Measurements from ENCODE around the gene UCHL3.

DNA sequence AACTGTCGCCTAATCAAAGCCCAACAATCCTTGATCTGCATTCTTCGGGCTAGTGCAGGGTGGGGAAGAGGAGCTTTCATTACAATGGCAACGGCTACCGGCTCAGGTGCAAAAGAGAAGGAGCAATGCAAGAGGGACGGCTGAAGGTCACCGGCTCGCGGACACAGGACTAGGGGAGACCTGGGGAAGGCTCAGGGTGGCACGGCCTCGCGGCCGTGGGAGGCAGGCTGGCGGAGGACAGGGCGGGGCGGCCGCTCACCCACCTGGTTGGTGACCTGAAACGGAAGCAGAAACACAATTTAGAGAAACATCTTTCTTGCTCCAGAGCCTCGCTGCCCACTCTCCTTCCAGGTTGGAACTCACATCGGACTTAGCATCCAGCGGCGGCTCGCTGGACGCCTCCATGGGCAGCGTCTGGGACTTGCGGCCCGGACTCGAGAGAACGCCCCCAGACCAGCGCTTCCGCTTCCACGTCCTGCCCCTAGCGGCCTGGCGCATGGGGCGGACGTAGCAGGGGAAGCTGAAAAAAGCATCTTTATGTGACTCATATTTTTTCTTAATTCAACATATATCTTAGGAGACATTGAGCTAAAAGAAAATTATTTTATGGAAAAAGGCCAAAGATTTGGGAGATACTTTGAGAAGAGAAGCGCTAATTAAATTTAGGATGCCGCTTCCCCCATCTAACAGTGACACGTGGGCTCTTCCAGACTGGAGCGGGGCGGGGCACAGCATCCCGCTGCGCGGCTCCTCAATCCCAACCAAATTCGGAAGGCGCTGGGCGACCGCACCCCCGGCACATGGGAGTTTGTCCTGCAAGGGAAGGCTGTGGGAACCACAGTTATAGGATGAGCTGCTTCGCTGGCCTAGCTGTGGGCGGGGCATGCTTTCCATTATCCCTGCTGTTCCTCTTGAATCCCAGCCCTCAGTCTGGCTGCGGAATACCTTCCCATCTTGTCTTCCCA lies 11.9 kb upstream of the UCHL3 start, which contains the start of gene COMMD6:
- TF ChIP-seq, protein P1, sequence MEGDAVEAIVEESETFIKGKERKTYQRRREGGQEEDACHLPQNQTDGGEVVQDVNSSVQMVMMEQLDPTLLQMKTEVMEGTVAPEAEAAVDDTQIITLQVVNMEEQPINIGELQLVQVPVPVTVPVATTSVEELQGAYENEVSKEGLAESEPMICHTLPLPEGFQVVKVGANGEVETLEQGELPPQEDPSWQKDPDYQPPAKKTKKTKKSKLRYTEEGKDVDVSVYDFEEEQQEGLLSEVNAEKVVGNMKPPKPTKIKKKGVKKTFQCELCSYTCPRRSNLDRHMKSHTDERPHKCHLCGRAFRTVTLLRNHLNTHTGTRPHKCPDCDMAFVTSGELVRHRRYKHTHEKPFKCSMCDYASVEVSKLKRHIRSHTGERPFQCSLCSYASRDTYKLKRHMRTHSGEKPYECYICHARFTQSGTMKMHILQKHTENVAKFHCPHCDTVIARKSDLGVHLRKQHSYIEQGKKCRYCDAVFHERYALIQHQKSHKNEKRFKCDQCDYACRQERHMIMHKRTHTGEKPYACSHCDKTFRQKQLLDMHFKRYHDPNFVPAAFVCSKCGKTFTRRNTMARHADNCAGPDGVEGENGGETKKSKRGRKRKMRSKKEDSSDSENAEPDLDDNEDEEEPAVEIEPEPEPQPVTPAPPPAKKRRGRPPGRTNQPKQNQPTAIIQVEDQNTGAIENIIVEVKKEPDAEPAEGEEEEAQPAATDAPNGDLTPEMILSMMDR (conservative IDR thresholded peaks at IDR 0.05; ENCODE audit: low read depth, low read length) = no peak
- no peak for TF ChIP-seq EZH2 (IDR thresholded peaks at IDR 0.05; ENCODE audit: borderline replicate concordance, low read depth, low read length, poor library complexity, severe bottlenecking)
